Heart right ventricle (tissue), 16 donors: ENCODE data around the gene CROCC2. TPM values are rescaled to one million over a fixed set of nuclear protein-coding genes. Genes with fewer than 3 reads are reported as not detected.

Experiments used
- ATAC-seq, 8 donors: fragments of 200-7000 bp; cut with Tn5 transposase; one replicate each; pipeline ENCODE4 v1.9.1; 2020; ENCODE audit warnings: mild to moderate bottlenecking in 8 of 8, moderate library complexity in 8 of 8, moderate number of reproducible peaks in 1 of 8
- DNase-seq, 2 donors: peaks; one replicate each; pipeline ENCODE4 v3.0.0-alpha.2; 2020
- H3K27ac ChIP-seq, 10 donors: fragments of 200-600 bp; sonication (generic) in 2 of 10; one replicate each; pipeline versions ENCODE4 v1.5.0 to v1.8.0; 2020 to 2022; ENCODE audit warnings: mild to moderate bottlenecking in 3 of 10
- H3K27me3 ChIP-seq, 7 donors: fragments of 200-600 bp; one replicate each; pipeline ENCODE4 v1.8.0; 2021 to 2022; ENCODE audit warnings: mild to moderate bottlenecking in 2 of 7
- H3K36me3 ChIP-seq, 9 donors: fragments of 200-600 bp; sonication (generic) in 1 of 9; one replicate each; pipeline versions ENCODE4 v1.5.0 to v1.8.0; 2020 to 2022; ENCODE audit warnings: mild to moderate bottlenecking in 2 of 9
- H3K4me1 ChIP-seq, 9 donors: fragments of 200-600 bp; sonication (generic) in 1 of 9; one replicate each; pipeline versions ENCODE4 v1.5.0 to v1.8.0; 2020 to 2022; ENCODE audit warnings: mild to moderate bottlenecking in 4 of 9
- H3K4me3 ChIP-seq, 10 donors: fragments of 200-600 bp; sonication (generic) in 2 of 10; one replicate each; pipeline versions ENCODE4 v1.5.0 to v1.8.0; 2020 to 2022; ENCODE audit warnings: mild to moderate bottlenecking in 7 of 10, moderate library complexity in 2 of 10
- H3K9me3 ChIP-seq, 11 donors: fragments of 200-600 bp in 10 of 11; sonication (generic) in 2 of 11; one replicate each; pipeline versions ENCODE4 v1.5.0 to v1.8.0; 2013 to 2022; ENCODE audit warnings: mild to moderate bottlenecking in 2 of 11, control low read depth in 1 of 11, moderate library complexity in 1 of 11
- WGBS, 2 donors: extraction: QIAGEN DNeasy Blood & Tissue Kit; methylation state at CpG; one replicate each; pipeline ENCODE4 v1.1.7; 2013; ENCODE audit warnings: inconsistent platforms in 1 of 2; 5-methylcytosine and 5-hydroxymethylcytosine counted together
- intact Hi-C, 10 donors: fragments of 100-400 bp; cut with DNase I; formaldehyde crosslinking; loops; one replicate each; pipeline versions ENCODE4 v1.11.1 to v1.14.2; 2022
- polyA plus RNA-seq, 2 donors: library from polyadenylated mRNA; stranded (reverse); fragments of 200-250 nt; gene quantifications; one replicate each; pipeline ENCODE4 v1.2.3, GENCODE V29; 2013
- total RNA-seq, 10 donors: library from RNA; stranded (reverse); fragmentation: NEBNext Ultra II Directional in 3 of 10; extraction: Animal tissue kit (Norgen Biotek cat#: 25700) in 3 of 10; gene quantifications; one replicate each; pipeline versions ENCODE4 v1.2.1 to v1.2.4, GENCODE V29; 2021 to 2023
- TF ChIP-seq, protein P1 (sequence below), 9 donors: fragments of 200-600 bp; sonication (generic) in 2 of 9; IDR thresholded peaks; one replicate each; pipeline versions ENCODE4 v1.5.0 to v1.8.0; 2021 to 2022; ENCODE audit warnings: antibody characterized with exemption in 9 of 9, mild to moderate bottlenecking in 5 of 9, moderate library complexity in 1 of 9
- donor health status: Arrhythmogenic right ventricular cardiomyopathy.
- donor health status: ischemic (EF 13 %, LVEDD 7.1; RV severe dilation, severe dysfunction).
- donor health status: healthy with polysubstance abuse.
- donor health status: DM: no; HTN: yes; CAD: no.
- donor health status: DM: no; HTN: no; CAD: no.
- donor health status: ischemic (EF 25% LVEDD 6.9; RV normal size, moderate dysfunction).
- donor health status: ischemic (EF 25% LVEDD 5.7; RV mildly dilated, moderate dysfunction).
- donor health status: healthy.
- donor health status: DM: yes; HTN: yes; CAD: no.
- donor health status: Ischemic cardiomyopathy.
- donor health status: ischemic (EF 35%, LVEDD 5.7; RV mildly dilated, moderate dysfunction).
- donor health status: nonischemic (EF 11% LVEDD 7.7; RV severe dilation, severe dysfunction).
- donor health status: DM: yes; HTN: yes; CAD: no.
- donor health status: PGD.
- donor health status: ischemic (EF 29% LVEDD 5.4; RV normal size, mild dysfunction).
- donor health status: nonischemic (EF 23%, LVEDD 6.1; RV moderate dilation, normal function).

CROCC2 gene
- total and polyA plus RNA-seq, 12 donors: 0.06 TPM; not detected in 11

DNA sequence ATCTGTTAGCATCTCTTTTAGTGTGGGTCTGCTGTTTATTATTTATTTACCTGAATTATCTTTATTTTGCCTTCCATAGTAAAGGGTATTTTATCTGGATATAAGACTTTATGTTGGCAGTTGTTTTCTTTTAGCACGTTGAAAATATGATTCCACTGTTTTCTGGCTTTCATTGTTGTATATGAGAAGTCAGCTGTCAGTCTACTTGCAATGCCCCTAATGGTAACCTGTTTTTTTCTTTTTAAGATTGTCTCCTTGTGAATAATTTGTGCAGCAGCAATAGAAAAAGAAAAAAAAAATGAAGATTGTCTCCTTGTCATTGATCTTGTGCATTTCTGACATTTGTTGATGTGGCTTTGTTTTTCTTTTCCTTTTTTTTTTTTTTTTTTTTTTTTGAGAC lies 119.5 kb downstream of the CROCC2 start:
- Histone ChIP-seq H3K4me1 (no peaks in the 10 kb centered on the region), H3K27ac (no peak overlapping the region), H3K4me3 (no peak overlapping the region), H3K27me3 (no peaks in the 10 kb centered on the region), H3K9me3 (peaks cover 0 to 51% (median 28%) of the 10 kb centered on the region in 11 donors), H3K36me3 (peaks cover 0 to 1% (median 0%) of the 10 kb centered on the region in 9 donors)
- ATAC-seq: no peak
- 61 to 65% methylated on average over 1 of the region's 1 CpG for WGBS, 2 donors
- DNase-seq: no peak
- intact Hi-C loops: no loop called here
- TF ChIP-seq, protein P1, sequence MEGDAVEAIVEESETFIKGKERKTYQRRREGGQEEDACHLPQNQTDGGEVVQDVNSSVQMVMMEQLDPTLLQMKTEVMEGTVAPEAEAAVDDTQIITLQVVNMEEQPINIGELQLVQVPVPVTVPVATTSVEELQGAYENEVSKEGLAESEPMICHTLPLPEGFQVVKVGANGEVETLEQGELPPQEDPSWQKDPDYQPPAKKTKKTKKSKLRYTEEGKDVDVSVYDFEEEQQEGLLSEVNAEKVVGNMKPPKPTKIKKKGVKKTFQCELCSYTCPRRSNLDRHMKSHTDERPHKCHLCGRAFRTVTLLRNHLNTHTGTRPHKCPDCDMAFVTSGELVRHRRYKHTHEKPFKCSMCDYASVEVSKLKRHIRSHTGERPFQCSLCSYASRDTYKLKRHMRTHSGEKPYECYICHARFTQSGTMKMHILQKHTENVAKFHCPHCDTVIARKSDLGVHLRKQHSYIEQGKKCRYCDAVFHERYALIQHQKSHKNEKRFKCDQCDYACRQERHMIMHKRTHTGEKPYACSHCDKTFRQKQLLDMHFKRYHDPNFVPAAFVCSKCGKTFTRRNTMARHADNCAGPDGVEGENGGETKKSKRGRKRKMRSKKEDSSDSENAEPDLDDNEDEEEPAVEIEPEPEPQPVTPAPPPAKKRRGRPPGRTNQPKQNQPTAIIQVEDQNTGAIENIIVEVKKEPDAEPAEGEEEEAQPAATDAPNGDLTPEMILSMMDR (IDR thresholded peaks at IDR 0.05): no peak

DNA sequence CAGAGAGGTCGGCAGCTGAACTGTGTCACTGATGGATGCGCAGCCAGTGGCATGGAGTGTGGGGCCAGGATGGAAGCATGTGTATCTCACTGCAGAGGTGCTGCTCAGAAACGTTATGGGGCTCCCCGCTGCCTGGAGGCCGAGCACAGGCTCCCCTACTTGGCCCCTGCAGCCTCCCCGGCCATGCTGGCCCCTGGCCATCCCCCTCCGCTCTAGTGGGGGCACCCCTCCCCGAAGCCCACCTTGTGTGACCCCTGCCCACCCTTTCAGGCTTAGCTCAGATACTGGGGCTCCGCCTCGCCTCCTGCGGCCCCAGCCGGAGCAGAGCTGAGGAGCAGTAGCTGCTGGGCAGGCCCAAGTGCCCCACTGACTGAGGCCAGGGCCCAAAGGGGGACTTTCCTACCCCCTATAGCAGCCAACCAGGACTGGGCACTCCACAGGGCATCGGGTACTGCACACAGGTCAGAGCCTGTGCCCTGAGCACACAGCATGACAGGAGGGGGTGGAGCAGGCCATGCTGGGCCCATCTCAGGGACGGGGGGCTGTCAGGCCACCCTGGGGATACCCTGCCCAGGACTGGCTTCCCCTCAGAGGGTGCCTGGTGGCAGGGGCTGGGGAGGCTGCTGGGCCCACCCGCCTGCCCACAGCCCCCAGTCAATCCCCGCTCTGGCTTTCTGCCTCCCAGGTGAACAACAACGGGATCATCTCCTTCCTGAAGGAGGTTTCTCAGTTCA lies 123.6 kb downstream of the CROCC2 start:
- Histone ChIP-seq H3K4me1 (no peaks in the 10 kb centered on the region), H3K9me3 (peaks cover 0 to 27% (median 20%) of the 10 kb centered on the region in 11 donors), H3K27me3 (no peaks in the 10 kb centered on the region), H3K4me3 (no peak overlapping the region), H3K27ac (no peak overlapping the region), H3K36me3 (peaks cover 0 to 31% (median 4%) of the 10 kb centered on the region in 9 donors)
- intact Hi-C loops: no loop called here
- ATAC-seq (peak in 2 of 8 donors; percentile 20 to 36), DNase-seq (no peak)
- 88 to 90% methylated on average over 17 of the region's 17 CpGs for WGBS, 2 donors
- TF ChIP-seq, protein P1 (IDR thresholded peaks at IDR 0.05): no peak

DNA sequence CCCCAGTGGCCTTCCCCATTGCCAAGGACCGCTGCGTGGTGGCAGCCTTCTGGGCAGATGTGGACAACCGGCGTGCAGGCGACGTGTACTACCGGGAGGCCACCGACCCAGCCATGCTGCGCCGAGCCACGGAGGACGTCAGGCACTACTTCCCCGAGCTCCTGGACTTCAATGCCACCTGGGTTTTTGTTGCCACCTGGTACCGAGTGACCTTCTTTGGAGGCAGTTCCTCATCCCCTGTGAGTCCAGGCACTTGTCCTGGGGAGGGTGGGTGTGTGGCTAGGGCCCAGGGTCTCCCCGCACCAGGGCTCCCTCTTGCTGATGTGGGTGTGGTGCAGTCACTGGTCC lies 124.2 kb downstream of the CROCC2 start:
- DNase-seq (no peak), ATAC-seq (no peak)
- intact Hi-C loops: no loop called here
- peaks cover 0 to 22% (median 15%) of the 10 kb centered on the region in 11 donors for H3K9me3 ChIP-seq
- H3K36me3 ChIP-seq: peaks cover 0 to 31% (median 4%) of the 10 kb centered on the region in 9 donors
- H3K27ac ChIP-seq: no peak overlapping the region
- H3K4me3 ChIP-seq: no peak overlapping the region
- WGBS, 2 donors: 95 to 96% methylated on average over 15 of the region's 15 CpGs
- TF ChIP-seq, protein P1 (IDR thresholded peaks at IDR 0.05): no peak
- no peaks in the 10 kb centered on the region for H3K4me1 ChIP-seq
- H3K27me3 ChIP-seq: no peaks in the 10 kb centered on the region

DNA sequence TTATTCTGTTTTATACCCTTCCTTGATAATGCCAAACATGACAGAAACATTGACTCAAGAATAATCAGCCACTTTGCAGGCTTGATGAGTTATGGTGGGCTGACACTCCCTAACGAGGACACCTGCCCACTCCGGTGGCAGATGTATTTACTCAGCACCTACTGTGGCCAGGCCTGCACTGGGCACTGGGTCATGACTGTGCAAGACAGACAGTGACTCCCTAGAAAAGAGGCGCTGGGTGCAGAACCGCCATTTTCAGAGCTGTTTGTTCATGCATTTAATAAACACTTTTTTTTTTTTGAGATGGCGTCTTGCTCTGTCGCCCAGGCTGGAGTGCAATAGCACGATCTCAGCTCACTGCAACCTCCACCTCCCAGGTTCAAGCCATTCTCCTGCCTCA lies 124.7 kb downstream of the CROCC2 start:
- DNase-seq (no peak), ATAC-seq (no peak)
- H3K36me3 ChIP-seq: peaks cover 0 to 31% (median 4%) of the 10 kb centered on the region in 9 donors
- H3K27me3 ChIP-seq: no peaks in the 10 kb centered on the region
- H3K4me1 ChIP-seq: no peaks in the 10 kb centered on the region
- intact Hi-C loops: no loop called here
- TF ChIP-seq, protein P1 (IDR thresholded peaks at IDR 0.05): no peak
- peaks cover 0 to 16% (median 9%) of the 10 kb centered on the region in 11 donors for H3K9me3 ChIP-seq
- WGBS, 2 donors: 93 to 97% methylated on average over 7 of the region's 7 CpGs
- no peak overlapping the region for H3K4me3 ChIP-seq
- H3K27ac ChIP-seq: no peak overlapping the region
